ENCODE results near the gene COL28A1.

COL28A1 gene

DNA sequence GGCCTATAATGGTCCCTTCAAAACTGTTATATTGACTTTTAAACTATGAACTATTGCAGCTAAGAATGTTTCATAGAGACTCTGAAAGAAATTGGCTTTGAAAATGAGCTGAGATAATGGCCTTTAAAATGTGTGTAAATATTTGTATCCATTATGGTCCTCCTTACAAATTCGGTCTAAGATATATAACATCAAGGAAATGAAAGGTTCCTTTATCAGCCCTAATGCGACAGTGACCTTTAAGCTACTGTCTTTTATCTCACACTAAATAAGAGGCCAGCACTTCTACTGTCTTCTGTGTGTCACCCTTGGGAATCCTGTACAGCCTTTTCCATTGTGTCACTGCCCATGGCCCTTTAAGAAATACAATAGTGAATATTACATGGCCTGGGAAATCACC, 19.5 kb downstream of the COL28A1 start:
- H3K4me1 Mint-ChIP-seq: no peaks in the 10 kb centered on the region
- H3K27ac Mint-ChIP-seq: no peak overlapping the region
- H3K36me3 Mint-ChIP-seq: no peaks in the 10 kb centered on the region
- no peak for DNase-seq (ENCODE audit: low spot score in 2 of 2)
- ATAC-seq: no peak
- no peaks in the 10 kb centered on the region for H3K9me3 Mint-ChIP-seq
- no peak overlapping the region for H3K4me3 Mint-ChIP-seq

DNA sequence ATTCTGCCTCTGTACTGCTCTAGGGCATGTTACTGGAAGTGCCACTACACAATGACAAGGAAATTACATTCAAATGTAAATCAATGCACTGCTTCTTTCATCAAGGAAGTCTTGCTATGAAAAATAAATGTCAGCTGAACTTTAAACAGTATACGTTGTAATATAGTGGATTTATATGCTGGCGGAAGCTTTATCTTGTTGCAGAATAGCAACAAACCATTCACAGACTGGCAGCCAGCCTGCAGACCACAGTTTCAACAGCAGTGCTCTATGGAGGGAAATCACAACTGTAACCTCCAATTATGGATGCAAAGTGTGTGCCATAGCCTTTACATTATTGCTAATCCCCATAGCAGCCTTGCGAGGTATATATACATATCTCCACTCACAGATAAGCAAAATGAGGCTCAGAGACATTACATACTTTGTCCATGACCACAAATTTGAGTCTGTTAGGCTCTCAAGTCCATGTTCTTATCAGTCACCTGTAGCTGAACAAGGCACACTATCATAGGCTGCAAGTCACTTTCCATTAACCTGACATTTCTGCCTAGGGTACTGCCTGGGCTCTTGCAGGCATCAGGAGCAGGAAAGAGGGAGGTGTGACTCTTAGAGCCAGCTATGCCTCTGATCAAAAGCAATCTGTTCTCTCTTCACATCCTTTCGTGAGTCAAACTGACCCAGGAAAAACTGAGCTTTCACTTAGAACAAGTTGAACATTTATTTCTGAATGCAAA, 22.6 kb downstream of the COL28A1 start:
- ATAC-seq: no peak
- no peak overlapping the region for H3K4me3 Mint-ChIP-seq
- H3K27ac Mint-ChIP-seq: no peak overlapping the region
- no peak for DNase-seq (ENCODE audit: low spot score in 2 of 2)
- H3K9me3 Mint-ChIP-seq: no peaks in the 10 kb centered on the region
- H3K4me1 Mint-ChIP-seq: no peaks in the 10 kb centered on the region
- no peaks in the 10 kb centered on the region for H3K36me3 Mint-ChIP-seq

DNA sequence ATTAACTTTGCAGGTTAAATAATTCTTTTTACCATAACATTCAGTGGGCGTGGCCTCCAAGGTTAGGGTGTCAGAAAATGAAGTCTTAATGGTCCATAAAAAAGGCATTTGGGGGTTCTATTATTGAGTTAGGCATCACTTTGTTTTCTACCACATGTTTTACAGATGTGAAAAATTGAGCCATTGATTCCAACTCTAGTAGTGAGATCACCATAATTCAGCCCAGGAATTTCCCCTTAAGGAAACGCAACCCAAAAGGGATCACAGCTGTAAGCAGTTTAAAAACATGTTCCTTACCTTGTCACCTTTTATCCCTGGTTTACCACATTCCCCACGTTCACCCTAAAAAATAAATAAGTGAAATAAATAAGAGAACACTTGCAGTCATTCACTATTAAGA, 24.9 kb downstream of the COL28A1 start:
- Mint-ChIP-seq H3K36me3 (no peaks in the 10 kb centered on the region), H3K27ac (no peak overlapping the region), H3K9me3 (no peaks in the 10 kb centered on the region), H3K4me1 (no peaks in the 10 kb centered on the region), H3K4me3 (no peak overlapping the region)
- no peak for ATAC-seq
- no peak for DNase-seq (ENCODE audit: low spot score in 2 of 2)

DNA sequence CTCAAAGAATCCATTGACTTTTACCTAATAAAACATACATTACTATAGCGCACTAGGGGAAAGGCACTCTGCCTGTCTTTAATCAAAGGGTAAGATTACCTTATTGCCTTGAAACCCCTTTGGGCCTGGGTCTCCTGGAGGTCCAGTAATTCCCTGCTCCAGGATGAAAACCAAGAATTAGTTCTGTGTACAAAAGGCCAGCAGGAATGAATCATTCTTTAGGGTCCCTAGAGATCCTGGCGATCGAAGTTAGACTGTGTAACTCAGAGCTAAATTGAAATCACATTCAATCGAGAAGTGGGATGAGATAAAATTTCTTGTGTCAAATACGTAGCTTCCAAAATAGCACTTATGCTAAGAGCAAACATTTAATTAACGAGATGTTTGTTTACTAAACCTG, 29.8 kb downstream of the COL28A1 start:
- no peaks in the 10 kb centered on the region for H3K36me3 Mint-ChIP-seq
- no peak overlapping the region for H3K27ac Mint-ChIP-seq
- ATAC-seq: no peak
- no peaks in the 10 kb centered on the region for H3K9me3 Mint-ChIP-seq
- H3K4me3 Mint-ChIP-seq: no peak overlapping the region
- H3K4me1 Mint-ChIP-seq: no peaks in the 10 kb centered on the region
- DNase-seq (ENCODE audit: low spot score in 2 of 2): no peak

DNA sequence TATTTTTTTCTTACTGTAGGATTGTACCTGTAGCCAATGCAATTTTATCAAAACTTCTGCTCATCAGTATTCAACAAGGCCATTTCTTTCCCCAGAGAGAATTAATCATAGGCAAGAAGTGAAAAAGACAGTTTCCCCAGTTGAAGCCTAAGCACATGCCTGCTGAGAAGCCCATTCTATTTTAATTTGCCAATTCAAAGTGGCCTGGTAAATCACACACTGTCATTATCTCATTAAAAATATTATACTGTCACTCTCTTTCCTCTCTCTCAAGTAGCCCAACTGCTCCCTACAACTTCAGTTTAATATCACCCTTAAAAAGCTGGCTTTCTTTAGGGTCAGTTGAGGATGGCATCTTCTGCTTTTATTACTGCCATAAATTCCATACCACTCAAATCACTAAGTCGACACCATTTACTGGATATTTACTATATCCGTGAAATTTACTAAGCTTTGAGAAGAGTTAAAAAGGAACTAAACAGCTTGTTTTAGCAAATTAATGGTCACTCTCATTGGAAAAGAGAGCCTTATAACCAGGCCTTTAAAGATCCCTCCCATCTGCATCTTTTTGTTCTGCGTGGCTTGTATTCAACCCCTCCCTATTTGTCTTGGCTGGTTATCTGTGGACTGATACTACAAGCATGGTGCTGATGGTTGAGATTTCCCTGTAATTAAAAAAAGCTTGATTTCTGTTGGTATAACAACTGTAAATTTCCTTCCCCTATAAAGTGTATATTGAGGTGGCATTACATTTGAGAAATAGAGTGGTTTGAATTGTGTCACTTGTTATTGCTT, 30.6 kb downstream of the COL28A1 start:
- no peak for ATAC-seq
- Mint-ChIP-seq H3K4me1 (no peaks in the 10 kb centered on the region), H3K9me3 (no peaks in the 10 kb centered on the region), H3K27ac (no peak overlapping the region), H3K4me3 (no peak overlapping the region), H3K36me3 (no peaks in the 10 kb centered on the region)
- DNase-seq (ENCODE audit: low spot score in 2 of 2): no peak

DNA sequence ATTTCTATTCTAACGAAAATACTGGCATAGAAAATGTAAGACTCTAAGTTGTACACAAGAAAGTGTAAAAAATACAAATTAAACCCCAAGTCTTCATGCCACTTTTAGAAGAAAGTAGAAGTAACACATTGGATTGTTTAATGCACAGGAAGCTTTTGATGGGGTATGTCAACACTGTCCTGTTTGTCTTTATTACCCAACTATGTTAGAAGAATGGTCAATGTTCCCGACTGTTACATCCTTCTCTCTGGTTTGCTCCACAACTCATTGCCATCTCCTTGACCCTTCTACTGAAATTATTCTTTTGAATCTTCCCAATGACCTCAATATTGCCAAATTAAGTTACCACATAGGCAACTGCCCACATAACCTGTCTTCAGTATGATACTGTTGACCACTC, 35.8 kb downstream of the COL28A1 start:
- no peak for DNase-seq (ENCODE audit: low spot score in 2 of 2)
- Mint-ChIP-seq H3K27ac (no peak overlapping the region), H3K36me3 (no peaks in the 10 kb centered on the region), H3K9me3 (no peaks in the 10 kb centered on the region), H3K4me3 (no peak overlapping the region), H3K4me1 (no peaks in the 10 kb centered on the region)
- ATAC-seq: no peak

DNA sequence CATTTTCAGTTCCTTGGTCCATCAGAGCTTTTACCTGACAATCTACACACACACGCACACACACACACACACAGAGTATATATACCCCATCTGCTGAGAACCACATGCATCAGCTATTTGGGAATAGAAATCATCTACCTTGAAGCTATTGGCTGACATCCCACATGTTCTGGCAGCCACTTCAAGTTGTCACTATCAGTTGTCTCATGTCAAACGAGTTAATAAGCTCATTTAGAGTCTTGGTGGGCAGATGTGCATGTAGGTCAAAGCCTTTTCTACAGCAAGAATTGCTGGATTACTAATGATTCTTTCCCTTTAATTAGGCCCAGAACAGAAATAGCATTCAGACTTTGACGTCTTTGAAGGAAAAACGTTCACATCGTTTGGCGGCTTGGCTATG, 36.8 kb downstream of the COL28A1 start:
- Mint-ChIP-seq H3K9me3 (no peaks in the 10 kb centered on the region), H3K4me3 (no peak overlapping the region), H3K4me1 (no peaks in the 10 kb centered on the region), H3K27ac (no peak overlapping the region), H3K36me3 (no peaks in the 10 kb centered on the region)
- no peak for ATAC-seq
- DNase-seq (ENCODE audit: low spot score in 2 of 2): no peak

DNA sequence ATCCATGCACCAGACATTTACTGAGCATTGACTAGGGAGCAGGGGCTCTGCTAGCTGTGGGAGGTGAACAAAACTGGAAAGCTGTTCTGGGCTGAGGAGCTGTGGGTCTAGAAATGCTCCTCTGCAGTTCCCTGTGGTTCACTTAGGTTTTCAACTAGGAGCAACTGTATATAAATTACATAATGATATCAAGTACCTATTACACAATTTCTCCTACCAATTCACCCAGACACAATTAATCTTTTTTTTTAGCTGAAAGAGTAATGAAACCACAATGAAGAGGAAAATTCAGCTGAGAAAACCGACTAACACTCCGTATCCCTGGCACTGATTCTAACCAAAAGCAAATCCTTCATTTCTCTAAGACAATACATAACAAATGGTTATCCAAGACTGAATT, 39.4 kb downstream of the COL28A1 start:
- Mint-ChIP-seq H3K4me1 (no peaks in the 10 kb centered on the region), H3K27ac (no peak overlapping the region), H3K9me3 (no peaks in the 10 kb centered on the region), H3K36me3 (no peaks in the 10 kb centered on the region), H3K4me3 (no peak overlapping the region)
- DNase-seq (ENCODE audit: low spot score in 2 of 2) (no peak), ATAC-seq (no peak)

DNA sequence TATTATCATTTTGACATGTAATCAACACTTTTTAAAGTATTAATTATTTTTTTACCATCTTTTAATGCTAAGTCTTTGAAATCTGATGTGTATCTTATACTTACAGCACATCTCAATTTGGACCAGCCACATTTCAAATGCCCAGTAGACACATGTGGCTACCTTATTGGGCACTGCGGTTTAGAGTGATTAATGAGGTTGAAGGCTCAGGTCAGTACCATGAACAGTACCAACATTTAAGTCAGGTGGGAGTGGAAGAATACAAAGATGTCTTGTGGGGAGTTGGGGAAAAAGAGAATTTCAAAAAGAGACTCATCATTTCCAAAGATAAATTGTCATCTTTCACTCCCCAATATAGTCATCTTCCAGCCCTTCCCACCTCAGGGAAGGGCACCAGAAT, 40.5 kb downstream of the COL28A1 start:
- DNase-seq (ENCODE audit: low spot score in 2 of 2) (no peak), ATAC-seq (no peak)
- H3K4me1 Mint-ChIP-seq: no peaks in the 10 kb centered on the region
- no peak overlapping the region for H3K27ac Mint-ChIP-seq
- H3K36me3 Mint-ChIP-seq: no peaks in the 10 kb centered on the region
- H3K9me3 Mint-ChIP-seq: no peaks in the 10 kb centered on the region
- no peak overlapping the region for H3K4me3 Mint-ChIP-seq

DNA sequence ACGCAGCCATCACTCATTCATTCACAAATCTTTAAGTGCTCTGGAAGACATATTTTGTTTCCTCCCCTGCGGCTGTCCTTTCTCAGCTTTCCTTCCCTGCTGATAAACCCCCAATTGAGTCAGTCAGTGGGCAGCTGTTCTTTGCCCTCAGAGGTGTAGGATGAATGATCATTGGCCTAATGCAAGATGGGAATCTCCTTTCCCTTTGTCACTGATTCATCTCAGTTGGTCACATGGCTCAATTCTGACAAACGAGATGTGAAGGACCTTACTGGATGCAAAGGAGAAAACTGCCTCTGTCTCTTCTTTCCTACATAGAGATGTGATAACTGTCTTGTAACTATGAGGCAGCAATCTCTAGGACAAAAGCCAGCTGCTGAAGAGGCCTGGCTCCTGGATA, 44.6 kb downstream of the COL28A1 start:
- ATAC-seq: no peak
- Mint-ChIP-seq H3K36me3 (no peaks in the 10 kb centered on the region), H3K4me1 (no peaks in the 10 kb centered on the region), H3K9me3 (no peaks in the 10 kb centered on the region), H3K27ac (no peak overlapping the region), H3K4me3 (no peak overlapping the region)
- no peak for DNase-seq (ENCODE audit: low spot score in 2 of 2)

DNA sequence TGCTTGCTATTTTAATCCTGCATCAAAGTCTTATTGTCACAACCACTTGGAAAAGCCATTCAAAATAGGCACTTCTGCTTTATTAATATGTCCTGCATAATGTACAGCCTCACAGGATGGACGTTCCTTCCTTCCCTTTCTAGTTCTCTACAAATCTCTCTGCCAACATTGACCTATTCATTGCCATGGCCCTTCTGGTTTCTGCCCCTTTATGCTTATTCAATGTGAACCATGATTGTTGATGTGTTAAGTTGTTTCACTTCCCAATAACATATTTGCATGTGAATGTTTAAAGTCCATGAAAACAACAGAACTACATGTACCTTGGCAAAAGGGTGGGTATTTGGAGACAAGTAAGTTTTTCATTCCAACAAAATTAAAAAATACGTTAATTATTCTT, 45.7 kb downstream of the COL28A1 start:
- no peak for DNase-seq (ENCODE audit: low spot score in 2 of 2)
- Mint-ChIP-seq H3K4me3 (no peak overlapping the region), H3K36me3 (no peaks in the 10 kb centered on the region), H3K4me1 (no peaks in the 10 kb centered on the region), H3K9me3 (no peaks in the 10 kb centered on the region), H3K27ac (no peak overlapping the region)
- no peak for ATAC-seq

DNA sequence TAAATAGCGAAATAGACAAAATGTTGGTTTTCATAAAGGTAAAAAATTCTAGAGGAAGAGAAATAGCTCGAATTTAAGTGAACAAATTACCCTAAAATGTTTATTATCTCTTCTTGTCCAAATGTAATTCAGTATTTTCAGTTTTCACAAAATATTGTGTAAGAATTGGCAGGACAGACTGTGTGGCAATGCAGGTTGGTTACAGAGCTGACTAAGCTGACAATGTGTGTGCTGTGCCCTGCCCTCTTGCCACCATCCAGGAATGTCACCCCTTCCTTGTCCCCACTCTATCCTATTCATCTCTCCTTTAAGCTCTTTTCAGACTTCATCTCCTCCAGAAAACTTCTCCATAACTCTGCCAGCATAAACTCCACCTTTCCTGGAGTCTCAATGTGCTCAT, 46.1 kb downstream of the COL28A1 start:
- Mint-ChIP-seq H3K36me3 (no peaks in the 10 kb centered on the region), H3K4me3 (no peak overlapping the region), H3K27ac (no peak overlapping the region), H3K4me1 (no peaks in the 10 kb centered on the region), H3K9me3 (no peaks in the 10 kb centered on the region)
- ATAC-seq (no peak), DNase-seq (ENCODE audit: low spot score in 2 of 2) (no peak)

DNA sequence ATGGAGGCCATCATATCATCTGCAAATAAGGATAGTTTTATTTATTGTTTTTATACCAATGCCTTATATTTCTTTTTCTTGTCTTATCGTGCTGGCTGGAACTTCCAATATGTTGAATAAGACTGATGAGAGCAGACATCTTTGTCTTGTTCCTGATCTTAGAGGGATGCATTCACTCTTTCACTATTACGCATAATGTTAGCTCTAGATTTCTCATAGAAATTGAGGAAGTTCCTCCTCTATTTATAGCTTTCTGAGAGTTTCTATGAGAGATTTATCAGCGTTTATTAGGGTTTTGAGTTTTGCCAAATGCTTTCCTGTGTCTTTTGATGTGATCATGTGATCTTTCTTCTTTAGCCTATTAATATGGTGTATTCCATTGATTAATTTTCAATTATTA, 49.3 kb downstream of the COL28A1 start:
- Mint-ChIP-seq H3K4me1 (no peaks in the 10 kb centered on the region), H3K4me3 (no peak overlapping the region), H3K36me3 (no peaks in the 10 kb centered on the region), H3K27ac (no peak overlapping the region), H3K9me3 (no peaks in the 10 kb centered on the region)
- ATAC-seq: no peak
- no peak for DNase-seq (ENCODE audit: low spot score in 2 of 2)

DNA sequence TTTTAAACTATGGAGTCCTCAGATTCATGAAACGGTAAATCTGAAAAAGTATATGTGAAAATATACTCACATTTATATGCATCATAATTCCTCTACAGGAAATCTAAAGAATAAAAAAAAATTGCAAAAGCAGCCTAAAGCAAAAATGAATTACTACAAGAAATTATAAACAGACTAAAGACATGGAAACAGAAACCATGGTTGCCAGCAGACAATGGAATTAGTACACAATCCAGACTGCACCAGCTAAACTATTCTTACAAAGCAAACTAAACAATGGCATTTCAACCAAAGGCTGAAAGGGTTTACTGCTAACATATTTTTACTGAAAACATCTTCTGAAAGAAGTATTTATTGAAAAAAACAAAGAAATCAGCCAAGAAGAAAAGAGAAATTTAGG, 51.6 kb downstream of the COL28A1 start:
- Mint-ChIP-seq H3K9me3 (no peaks in the 10 kb centered on the region), H3K36me3 (no peaks in the 10 kb centered on the region), H3K27ac (no peak overlapping the region), H3K4me3 (no peak overlapping the region), H3K4me1 (no peaks in the 10 kb centered on the region)
- DNase-seq (ENCODE audit: low spot score in 2 of 2): no peak
- ATAC-seq: no peak

DNA sequence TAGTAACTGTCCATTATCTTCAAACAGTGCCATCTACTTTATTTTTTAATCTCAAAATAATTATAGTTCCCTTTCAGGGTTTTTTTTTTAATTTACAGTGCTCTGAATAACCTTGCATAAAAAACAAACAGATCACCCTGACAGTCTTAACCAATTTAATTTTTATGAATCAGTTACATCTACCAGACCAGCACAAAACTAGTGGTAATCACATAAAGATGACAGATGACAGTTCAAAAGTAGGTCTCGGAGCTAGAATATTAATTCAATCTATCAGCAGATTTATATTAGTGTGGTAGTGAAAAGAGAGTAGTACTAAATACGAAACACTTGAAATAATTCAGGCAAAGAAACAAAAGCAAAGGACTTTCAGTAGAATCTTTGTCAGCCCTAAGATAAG, 53.9 kb downstream of the COL28A1 start:
- no peaks in the 10 kb centered on the region for H3K36me3 Mint-ChIP-seq
- no peak for ATAC-seq
- no peak overlapping the region for H3K27ac Mint-ChIP-seq
- peaks cover 2% of the 10 kb centered on the region for H3K9me3 Mint-ChIP-seq
- DNase-seq (ENCODE audit: low spot score in 2 of 2): no peak
- no peak overlapping the region for H3K4me3 Mint-ChIP-seq
- no peaks in the 10 kb centered on the region for H3K4me1 Mint-ChIP-seq

DNA sequence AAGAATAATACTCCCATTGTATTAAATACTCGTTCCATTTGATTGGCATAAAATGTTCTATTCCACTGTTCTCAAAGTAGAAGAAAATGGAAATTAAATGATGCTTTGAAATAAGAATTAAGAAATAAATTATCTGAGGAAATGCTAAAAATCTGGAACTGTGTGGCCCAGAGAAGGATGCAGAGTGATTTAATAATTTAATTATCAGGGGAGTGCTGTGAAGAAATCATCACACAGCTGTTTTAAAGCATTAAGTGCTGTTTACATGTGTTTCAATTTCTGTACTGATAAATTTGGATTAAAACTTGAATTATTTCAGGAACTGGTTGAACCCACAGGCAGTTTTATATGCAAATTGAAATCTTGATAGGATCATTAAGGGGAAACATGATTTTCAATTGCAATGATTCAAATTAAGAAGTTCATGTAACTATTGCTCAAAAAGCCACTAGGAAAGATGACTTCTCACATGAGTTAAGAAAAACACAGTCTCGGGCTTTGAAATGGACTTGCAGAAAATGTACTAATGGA, 56.3 kb downstream of the COL28A1 start:
- ATAC-seq: no peak
- Mint-ChIP-seq H3K27ac (no peak overlapping the region), H3K4me1 (no peaks in the 10 kb centered on the region), H3K9me3 (peaks cover 2% of the 10 kb centered on the region), H3K36me3 (no peaks in the 10 kb centered on the region), H3K4me3 (no peak overlapping the region)
- DNase-seq (ENCODE audit: low spot score in 2 of 2): no peak

Measured in stimulated activated effector memory CD8-positive, alpha-beta T cell treated with anti-CD3 and anti-CD28 coated beads, Interleukin-12 subunit alpha, Interleukin-12 subunit beta, amount 100 ng/mL, for 72 hours (primary cell).